ENCODE measurements around the gene ZDHHC17.
"Not testable (repeated sequence)": the region's sequence is repeated elsewhere in the genome, so short reads cannot be mapped to it uniquely, and the experiment has no call there.

ZDHHC17 gene

DNA sequence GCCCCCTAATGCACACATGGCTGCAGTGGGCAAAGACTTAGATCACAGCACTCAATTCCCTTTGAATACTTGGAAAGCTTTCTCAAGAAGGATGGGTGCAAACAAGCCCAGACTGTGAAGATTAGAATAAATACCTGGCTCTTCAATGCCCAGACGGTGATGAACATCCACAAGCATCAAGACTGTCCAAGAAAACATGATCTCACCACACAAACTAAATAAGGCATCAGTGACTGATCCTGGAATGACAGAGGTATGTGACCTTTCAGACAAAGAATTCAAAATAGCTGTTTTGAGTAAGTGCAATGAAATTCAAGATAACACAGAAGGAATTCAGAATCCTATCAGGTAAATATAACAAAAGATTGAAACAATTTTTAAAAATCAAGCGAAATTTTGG is 43.8 kb upstream of the ZDHHC17 start:
- TF ChIP-seq, protein P1, sequence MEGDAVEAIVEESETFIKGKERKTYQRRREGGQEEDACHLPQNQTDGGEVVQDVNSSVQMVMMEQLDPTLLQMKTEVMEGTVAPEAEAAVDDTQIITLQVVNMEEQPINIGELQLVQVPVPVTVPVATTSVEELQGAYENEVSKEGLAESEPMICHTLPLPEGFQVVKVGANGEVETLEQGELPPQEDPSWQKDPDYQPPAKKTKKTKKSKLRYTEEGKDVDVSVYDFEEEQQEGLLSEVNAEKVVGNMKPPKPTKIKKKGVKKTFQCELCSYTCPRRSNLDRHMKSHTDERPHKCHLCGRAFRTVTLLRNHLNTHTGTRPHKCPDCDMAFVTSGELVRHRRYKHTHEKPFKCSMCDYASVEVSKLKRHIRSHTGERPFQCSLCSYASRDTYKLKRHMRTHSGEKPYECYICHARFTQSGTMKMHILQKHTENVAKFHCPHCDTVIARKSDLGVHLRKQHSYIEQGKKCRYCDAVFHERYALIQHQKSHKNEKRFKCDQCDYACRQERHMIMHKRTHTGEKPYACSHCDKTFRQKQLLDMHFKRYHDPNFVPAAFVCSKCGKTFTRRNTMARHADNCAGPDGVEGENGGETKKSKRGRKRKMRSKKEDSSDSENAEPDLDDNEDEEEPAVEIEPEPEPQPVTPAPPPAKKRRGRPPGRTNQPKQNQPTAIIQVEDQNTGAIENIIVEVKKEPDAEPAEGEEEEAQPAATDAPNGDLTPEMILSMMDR (conservative IDR thresholded peaks at IDR 0.05; ENCODE audit: low read depth, low read length) = no peak
- peak; percentile 34 for DNase-seq (ENCODE audit: low read depth)
- no peak overlapping the region for H3K4me3 ChIP-seq (ENCODE audit: low read length)

DNA sequence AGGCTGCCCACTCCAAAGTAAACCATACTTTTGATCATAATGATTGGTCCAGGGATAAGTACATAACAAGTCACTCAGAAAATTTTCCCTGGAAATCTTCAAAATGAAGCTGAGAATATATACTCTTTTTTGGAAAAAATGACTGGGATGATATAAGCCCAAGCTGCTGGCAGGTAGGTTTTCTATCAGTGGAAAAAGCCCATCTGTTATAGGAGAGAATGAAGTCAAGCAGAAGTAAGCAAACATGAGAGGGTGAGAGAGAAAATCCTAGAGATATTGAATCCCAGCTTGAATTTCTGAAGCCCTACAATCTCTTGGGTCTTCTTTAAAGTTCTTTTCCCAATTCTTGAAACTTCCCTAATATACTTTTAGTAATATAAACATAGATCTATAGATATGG is 37.3 kb upstream of the ZDHHC17 start:
- TF ChIP-seq, protein P1 (conservative IDR thresholded peaks at IDR 0.05; ENCODE audit: low read depth, low read length) = no peak
- no peak for DNase-seq (ENCODE audit: low read depth)
- no peak overlapping the region for H3K4me3 ChIP-seq (ENCODE audit: low read length)

GRCh38 chr12:76732188-76732587 is 31.7 kb upstream of the ZDHHC17 start:
- not testable (repeated sequence) for DNase-seq (ENCODE audit: low read depth)

GRCh38 chr12:76737689-76738088 is 26.2 kb upstream of the ZDHHC17 start:
- not testable (repeated sequence) for H3K4me3 ChIP-seq (ENCODE audit: low read length); DNase-seq (ENCODE audit: low read depth)

More at GRCh38 chr12:76732188-76732587, 31.7 kb upstream of the ZDHHC17 start:
- H3K4me3 ChIP-seq (ENCODE audit: low read length) = not testable (repeated sequence)

DNA sequence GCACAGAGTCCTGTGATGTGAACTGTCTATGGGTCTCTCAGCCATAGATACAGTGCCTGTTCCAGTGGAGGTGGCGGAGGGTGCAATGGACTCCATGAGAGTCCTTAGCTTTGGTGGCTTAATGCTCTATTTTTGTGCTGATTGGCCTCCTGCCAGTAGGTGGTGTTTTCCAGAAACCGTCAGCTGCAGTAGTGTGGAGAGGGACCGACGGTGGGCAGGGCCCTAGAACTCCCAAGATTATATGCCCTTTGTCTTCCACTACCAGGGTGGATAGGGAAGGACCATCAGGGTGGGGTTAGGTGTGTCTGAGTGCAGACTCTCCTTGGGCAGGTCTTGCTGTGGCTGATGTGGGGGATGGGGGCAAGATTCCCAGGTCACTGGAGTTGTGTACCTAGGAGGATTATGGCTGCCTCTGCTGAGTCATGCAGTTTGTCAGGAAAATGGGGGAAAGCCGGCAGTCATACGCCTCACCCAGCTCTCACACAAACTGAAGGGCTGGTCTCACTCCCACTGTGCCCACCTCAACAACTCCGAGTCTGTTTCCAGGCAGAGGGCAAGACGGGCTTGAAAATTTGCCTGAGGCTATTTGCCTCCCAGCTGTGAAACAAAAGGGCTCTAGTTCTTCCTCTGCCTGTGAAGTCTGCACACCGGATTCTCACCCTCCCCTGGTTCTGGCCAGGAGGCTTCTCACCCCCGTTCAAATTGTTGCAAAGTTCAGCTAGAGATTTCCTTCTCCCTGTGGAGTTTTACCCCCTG is 24.9 kb upstream of the ZDHHC17 start:
- TF ChIP-seq, protein P1 (conservative IDR thresholded peaks at IDR 0.05; ENCODE audit: low read depth, low read length) = no peak
- H3K4me3 ChIP-seq (ENCODE audit: low read length) = no peak overlapping the region
- DNase-seq (ENCODE audit: low read depth) = no peak

- TF ChIP-seq, protein P1 (conservative IDR thresholded peaks at IDR 0.05; ENCODE audit: low read depth, low read length) = no peak
- no peak for DNase-seq (ENCODE audit: low read depth)
- H3K4me3 ChIP-seq (ENCODE audit: low read length) = no peak overlapping the region
Observed at GRCh38 chr12:76739896-76740295, 24.0 kb upstream of the ZDHHC17 start.

DNA sequence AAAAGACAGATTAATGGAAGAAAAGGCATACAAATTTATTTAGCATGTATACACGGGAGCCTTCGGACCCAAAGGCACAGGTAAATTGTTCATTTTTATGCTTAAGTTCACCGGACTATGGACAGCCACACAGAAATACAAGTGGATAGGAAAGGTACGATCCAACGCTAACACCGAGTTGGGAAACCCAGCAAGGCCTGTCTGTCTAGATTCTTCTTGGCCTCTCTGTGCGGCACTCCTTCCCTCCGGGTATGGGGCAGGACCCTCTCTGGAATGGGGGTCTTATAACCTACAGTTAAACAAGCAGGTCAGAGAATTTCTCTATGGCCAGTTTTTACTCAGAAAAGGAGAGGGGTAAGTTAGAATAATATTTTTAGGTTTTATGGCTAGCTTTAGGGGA is 23.4 kb upstream of the ZDHHC17 start:
- TF ChIP-seq, protein P1 (conservative IDR thresholded peaks at IDR 0.05; ENCODE audit: low read depth, low read length) = no peak

DNA sequence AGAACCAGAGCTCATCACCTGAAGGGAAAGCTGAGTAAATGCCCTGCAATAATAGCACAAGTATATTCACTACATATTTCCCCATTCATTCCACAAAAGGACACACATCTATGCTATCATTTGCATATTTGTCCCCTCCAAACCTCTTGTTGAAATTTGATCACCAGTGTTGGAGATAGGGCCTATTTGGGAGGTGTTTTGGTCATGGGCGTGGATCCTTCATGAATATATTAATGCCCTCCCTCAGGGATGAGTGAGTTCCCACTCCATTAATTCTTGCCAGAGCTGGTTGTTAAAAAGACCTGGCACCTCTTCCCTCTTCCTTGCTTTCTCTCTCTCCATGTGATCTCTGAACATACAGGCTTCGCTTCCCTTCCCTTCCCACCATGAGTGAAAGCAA is 18.6 kb upstream of the ZDHHC17 start:
- DNase-seq (ENCODE audit: low read depth) = no peak
- H3K4me3 ChIP-seq (ENCODE audit: low read length) = no peak overlapping the region

More for the DNA sequence above, 23.4 kb upstream of the ZDHHC17 start:
- DNase-seq (ENCODE audit: low read depth) = no peak
- no peak overlapping the region for H3K4me3 ChIP-seq (ENCODE audit: low read length)

More for the DNA sequence above, 18.6 kb upstream of the ZDHHC17 start:
- TF ChIP-seq, protein P1 (conservative IDR thresholded peaks at IDR 0.05; ENCODE audit: low read depth, low read length) = no peak

All from retinal pigment epithelial cell (primary cell).